Measurements from ENCODE around the gene KRTAP5-6.
"Not testable (repeated sequence)": the region's sequence is repeated elsewhere in the genome, so short reads cannot be mapped to it uniquely, and the experiment has no call there.

Gene KRTAP5-6

GRCh38 chr11:1683904-1684572 lies 13.0 kb upstream of the KRTAP5-6 start:
- DNase-seq (ENCODE audit: low spot score) = not testable (repeated sequence)

- not testable (repeated sequence) for DNase-seq (ENCODE audit: low spot score)
These were observed 11.8 kb upstream of the KRTAP5-6 start for GRCh38 chr11:1684886-1685874.

DNA sequence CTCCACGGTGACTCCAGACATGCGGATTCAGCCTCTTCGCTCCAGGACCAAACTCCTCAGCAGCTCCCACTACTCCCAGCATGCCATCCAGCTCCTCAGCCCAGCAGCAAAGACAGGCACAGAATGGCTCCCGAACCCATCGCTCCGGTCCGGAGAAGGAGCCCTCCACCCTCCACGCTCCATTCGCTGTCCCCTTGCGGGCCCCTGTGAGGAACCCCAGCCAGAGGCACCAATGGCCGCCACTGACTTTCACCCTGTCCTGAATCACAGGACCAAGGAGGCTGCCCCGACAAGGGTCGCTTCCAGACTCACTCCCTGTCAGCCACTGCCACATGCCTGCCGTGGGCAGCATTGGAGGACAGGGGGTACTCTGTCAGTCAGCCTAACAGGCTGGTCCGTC lies 10.8 kb upstream of the KRTAP5-6 start:
- DNase-seq (ENCODE audit: low spot score) = not testable (repeated sequence)

DNA sequence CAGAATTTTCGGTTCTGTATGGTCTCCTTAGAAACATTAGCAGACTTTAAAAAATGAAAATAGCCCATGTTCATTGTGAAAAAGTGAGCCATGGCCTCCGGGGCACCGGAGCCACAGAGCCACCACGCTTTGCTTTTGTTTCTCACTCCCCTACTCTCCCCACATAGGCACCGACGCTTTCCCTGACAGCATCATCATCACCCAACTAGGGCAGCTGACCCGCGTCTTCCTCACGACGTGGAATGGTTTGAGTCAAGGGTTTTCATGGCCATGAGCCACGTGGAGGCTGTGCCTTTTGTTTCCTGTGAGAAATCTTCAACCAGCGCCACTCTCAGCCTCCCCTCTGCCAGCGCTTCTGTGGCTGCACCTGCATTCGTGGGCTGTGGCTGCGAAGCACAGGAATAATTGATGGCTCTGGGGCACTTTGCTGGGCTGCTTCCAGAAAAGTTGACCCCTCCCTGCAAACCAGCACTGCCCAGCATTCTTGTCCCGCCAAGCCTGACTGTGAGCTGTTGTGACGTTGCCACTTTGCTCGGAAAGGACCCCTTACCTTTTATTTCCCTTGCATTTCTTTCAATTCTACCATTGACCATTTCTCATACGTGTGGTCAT lies 8.6 kb upstream of the KRTAP5-6 start:
- not testable (repeated sequence) for DNase-seq (ENCODE audit: low spot score)

GRCh38 chr11:1689250-1690166 lies 7.5 kb upstream of the KRTAP5-6 start:
- DNase-seq (ENCODE audit: low spot score) = not testable (repeated sequence)

- no peak for DNase-seq (ENCODE audit: low spot score)
These were observed 6.6 kb upstream of the KRTAP5-6 start for GRCh38 chr11:1690167-1691025.

DNA sequence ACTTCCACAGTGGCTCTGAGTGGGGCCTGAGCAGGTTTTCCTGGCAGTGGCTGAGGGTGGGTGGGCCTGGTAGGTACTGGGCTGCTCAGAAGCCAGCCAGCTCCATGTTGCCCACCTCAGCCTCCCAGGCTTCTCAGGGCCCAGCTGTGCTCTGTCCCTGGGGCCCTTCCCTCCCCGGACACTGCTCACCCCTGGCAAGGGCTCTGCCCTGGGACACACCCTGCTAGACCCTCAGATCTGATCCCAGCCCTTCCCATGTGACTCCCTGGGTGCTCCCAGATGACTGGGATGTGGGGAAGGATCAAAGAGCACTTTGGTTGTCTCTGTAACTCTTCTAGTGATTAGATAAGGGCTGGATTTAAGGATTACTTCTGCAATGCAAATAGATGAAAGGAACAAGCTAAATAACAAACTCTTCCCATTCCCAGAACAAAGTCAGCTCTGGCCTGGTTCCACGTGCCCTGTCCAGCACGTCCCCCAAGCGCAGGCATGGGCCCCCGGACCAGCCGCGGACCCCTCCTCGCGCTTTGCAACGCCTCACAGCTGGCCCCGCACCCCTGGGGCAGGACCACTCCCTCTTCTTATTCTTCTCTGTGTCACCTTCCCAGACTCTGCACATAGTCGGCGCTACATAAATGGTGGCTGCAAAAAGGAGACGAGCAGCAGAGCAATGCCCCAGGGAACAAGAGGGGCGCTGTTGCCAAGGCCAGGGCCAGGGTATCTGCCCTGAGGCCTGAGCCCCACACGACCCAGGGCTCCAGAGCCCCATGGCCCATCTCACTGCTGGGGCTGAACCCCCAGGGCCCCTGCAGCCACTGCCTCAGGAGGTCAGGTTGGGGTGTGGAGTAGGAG lies 5.7 kb upstream of the KRTAP5-6 start:
- DNase-seq (ENCODE audit: low spot score) = no peak

GRCh38 chr11:1691878-1692707 lies 4.9 kb upstream of the KRTAP5-6 start:
- no peak for DNase-seq (ENCODE audit: low spot score)

DNA sequence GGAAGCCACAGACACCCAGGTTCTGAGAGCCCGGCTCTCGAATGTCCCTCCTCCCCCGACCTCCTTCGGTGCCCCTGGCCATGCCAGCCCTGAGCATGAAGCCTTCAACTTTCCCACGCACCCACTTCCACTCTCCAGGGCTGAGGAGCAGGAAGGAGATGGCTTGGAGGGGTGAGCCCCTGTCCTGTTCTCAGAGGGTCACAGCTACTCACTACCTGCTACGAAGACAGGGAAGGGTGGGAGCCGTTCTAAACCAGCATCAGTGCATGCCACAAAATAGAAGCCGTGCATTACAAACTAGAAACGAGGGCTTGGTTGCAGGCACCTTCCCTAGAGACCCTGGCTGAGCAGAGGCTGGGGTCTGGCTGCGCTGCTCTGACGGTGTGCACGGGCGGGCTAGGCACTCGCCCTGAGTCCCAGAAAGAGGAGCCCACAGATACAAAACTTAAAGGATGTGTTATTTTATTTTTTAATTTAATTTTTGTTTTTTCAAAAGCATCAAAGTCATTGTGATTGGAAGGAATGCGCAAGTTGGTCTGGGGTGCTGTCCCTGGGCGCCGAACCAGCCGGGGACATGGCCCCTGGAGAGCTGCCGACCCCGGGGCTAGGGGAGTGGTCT lies 4.2 kb upstream of the KRTAP5-6 start:
- no peak for DNase-seq (ENCODE audit: low spot score)

GRCh38 chr11:1693327-1694063 lies 3.5 kb upstream of the KRTAP5-6 start:
- peak; percentile 87 for DNase-seq (ENCODE audit: low spot score)

DNA sequence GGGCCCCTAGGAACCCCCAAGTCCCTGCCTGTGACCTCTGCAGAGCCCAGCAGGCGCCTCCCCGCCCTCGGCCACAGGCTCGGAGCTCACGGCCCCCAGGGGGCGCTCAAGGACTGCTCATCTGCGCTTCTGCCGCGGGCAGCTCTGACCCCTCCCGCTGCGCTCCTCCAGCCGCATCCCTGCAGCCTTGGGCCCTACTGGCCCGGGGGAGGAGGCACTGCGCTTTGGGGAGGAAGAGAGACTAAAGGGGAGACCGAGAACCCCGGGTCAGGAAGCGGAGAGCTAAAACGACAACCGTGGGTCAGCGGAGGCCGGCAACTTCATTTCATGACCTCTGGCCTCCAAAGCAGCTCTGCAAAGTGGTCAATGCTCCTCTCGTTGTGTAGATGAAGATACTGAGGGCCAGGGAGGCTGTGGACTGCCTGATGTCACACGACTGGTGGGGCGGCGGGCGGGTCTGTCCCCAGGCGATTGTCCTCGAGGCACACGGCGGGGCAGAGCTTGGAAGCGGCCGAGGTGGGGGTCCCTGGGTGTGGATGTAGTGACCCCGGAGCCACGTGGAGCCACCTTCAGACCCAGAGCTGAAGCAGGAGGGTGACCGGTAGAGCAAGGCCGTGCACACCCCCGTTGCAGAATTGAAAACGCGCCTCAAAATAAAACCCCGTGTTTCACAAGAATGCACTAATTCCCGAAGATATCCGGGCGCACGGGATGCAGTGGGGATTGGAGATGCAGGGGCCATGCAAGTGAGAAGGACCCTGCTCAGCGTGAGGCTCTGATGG lies 2.7 kb upstream of the KRTAP5-6 start:
- DNase-seq (ENCODE audit: low spot score) = peak; percentile 91

- no peak for DNase-seq (ENCODE audit: low spot score)
These were observed 2.0 kb upstream of the KRTAP5-6 start for GRCh38 chr11:1694846-1695547.

GRCh38 chr11:1695548-1696108 lies 1.4 kb upstream of the KRTAP5-6 start:
- no peak for DNase-seq (ENCODE audit: low spot score)

GRCh38 chr11:1699771-1700170 lies 2.8 kb downstream of the KRTAP5-6 start:
- no peak for DNase-seq (ENCODE audit: low spot score)

DNA sequence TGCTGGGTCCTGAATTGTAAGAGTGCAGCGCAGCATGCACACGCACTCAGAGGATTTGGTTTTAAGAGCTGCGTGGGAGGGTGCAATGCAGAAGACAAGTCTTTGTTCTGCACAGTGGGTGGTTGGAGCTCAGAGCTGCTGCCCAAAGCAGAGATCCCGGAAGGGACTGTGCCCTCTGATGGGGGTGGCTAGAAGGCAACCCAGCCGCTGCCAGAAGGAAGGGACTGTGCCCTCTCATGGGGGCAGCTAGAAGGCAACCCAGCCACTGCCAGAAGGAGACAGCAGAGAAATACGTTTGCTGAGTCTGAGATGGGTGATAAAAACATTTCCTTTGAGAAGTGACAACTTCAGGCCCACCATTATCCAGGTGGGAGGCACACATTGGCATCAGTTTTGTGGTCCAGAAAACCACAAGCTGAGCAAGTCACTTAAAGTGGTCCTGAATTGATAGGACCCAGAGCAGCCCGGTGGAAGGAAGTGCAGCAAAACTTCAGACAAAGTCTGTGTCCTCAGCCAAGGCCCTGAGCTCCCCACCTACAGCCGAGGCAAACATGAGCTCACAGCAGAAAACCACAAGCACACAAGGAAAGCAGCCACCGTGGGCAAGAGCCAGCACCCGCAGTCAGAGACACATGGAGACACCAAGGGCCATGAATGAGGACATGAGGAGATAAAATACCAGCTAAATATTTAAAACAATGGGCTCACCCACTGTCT lies 4.3 kb downstream of the KRTAP5-6 start:
- DNase-seq (ENCODE audit: low spot score) = no peak
